Measurements from ENCODE around the gene FAM209A.
A peak's percentile ranks its signal among the peaks of the same experiment; 100 is the strongest.
"Not testable (repeated sequence)": the region's sequence is repeated elsewhere in the genome, so short reads cannot be mapped to it uniquely, and the experiment has no call there.

The FAM209A gene

DNA sequence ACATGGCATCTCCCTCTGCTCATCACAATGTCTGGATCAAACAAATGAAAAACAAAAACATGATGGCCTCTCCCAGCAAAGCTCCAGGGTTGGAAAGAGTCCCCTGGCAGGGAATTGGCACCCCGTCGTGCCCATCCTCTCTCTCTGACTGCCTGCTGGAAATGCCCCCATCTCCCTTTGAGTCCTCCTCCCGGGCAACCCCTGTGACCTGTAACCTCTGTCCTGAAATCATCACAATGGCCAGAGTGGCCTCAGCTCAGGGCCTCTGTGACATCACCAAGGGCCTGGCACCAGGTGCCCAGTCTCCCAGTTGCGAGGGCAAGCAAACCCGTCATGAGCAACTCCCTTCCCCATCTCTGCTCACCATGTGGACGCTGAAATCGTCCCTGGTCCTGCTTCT is at the start of gene FAM209A:
FAM209A (plus strand) TSS at position 301 of the 400 bp plus-strand sequence; CDS start at position 366, 65 bp downstream.
- not testable (repeated sequence) for DNase-seq

DNA sequence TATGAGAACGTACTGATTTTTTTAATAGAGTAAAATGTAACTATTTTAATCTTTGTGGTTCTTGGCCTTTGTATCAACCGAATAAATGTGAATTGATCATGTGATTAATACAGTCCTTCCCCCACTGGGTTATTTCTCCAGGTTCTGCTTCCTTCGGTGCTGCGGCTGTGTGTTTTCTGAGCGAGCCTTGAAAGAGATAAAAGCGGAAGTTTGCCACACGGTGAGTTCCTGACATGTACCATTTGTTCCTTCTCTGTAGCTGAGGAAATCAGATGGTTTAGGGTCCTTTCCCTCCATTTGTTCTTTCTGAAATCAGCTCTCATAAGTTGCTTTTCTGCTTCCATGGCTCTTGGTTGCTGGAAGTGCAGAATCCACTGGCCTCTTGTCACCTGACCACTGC is 40.6 kb upstream of the FAM209A start:
- no peak for DNase-seq

- DNase-seq, result no peak
These were observed 37.3 kb upstream of the FAM209A start for GRCh38 chr20:56487216-56487615.

DNA sequence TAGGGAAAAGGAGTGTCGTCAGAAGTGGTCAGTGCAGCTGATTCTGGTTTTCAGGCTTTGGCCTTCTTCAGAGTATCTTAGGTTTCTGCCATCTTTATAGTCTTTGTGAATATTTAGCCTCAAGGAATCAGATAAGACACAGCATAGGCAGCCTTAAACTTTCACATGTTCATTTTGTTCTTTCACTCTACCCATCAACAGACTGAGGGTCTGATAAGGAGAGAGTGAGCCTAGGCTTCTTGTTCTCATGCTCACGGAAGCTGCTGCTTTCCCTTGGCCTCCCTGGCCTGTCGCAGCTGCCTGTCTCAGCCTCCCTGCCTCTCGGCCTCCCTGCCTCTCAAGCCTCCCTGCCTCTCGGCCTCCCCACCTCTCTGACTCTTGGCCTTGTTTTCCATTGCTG is 36.0 kb upstream of the FAM209A start:
- no peak for DNase-seq

DNA sequence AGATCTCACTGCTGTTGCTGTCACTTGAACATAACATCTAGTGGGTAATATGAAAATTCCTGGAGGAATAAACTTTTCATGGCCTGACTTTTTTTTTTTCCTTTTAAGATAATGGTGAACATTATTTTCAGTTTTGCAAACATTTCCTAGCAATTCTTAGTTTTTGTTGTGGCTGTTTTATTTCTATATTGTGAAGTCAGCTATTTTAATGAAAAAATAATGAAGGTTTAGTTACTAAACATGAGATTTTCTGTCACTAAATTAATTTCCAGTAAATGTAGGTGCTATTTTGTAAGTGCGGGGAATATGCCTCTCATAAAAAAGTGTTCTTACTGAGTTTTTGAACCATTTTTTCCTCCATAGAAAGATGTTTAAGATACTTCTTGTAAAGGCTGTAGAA is 23.4 kb upstream of the FAM209A start:
- DNase-seq, result no peak

DNA sequence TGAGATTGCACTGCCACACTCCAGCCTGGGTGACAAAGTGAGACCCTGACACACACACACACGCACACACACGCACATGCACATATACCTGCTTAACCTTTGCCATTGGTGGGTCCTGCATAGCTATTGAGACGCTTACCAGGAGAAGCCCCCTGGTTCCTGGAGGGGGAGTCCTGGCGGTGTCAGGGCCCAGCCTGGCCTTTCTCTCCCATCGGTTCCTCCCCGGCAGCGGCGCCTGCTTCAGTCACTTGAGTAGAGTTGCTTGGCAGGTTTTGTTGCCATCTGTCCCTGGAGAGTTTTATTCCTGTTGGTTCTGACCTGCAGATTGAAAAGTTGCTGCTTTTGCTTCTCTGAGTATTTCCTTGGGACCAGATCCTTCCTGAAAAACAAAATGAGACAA is 20.6 kb upstream of the FAM209A start:
- no peak for DNase-seq

GRCh38 chr20:56504373-56505005 is 20.1 kb upstream of the FAM209A start:
- DNase-seq, result no peak

- no peak for DNase-seq
These were observed 18.4 kb upstream of the FAM209A start for GRCh38 chr20:56506103-56506502.

DNA sequence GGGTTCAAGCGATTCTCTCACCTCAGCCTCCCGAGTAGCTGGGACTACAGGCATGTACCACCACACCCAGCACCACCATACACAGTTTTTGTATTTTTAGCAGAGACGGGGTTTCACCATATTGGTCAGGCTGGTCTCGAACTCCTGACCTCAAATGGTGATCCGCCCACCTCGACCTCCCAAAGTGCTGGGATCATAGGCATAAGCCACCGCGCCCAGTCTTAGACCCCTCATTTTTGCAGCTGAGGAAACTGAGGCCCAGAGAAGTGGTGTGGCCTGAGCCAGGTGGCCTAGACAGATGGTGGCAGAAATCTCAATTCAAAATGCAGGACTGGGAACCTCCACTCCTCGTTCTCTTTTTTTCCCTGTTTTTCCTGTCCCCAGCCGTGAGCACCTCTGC is 12.6 kb upstream of the FAM209A start:
- no peak for DNase-seq

GRCh38 chr20:56513161-56514150 is 11.1 kb upstream of the FAM209A start:
- no peak for DNase-seq

DNA sequence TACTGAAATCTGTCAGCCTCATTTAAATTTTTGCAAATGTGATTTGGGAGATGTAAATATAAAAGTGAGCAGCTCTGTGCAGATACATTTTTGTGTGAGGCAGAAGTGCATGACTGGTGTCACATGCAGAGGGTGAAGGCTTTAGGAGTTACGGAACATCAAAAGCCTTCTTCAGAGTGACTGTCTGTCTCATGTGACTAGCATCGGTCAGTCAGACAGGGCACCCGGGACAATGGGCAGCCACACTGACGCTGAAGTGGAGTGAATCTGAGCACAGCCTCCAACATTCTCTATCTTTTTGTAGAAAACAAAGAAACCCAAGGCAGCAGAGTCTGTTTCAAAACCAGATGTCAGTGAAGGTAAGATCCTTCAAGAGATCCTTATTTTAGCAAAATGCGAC is 7.9 kb upstream of the FAM209A start:
- DNase-seq, result peak; percentile 51

DNA sequence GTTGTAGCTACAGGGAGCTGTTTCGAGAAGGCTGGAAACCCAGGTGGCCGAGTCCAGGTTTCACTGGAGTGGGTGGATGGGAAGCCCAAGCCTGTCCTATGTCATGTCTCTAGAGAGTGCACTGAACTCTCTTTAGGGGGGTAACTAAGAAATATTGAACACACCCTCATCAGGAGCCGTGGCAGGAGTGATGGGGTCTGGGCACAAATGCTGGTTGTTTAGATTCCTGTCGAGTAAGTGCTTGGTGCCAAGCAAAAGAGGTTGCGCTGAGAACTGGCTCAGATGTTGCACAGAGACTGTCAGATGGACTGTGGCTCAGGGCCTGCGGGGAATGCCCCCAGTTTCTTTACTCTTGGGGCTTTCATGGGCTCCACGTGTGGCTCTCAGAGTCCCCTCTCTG is 7.3 kb upstream of the FAM209A start:
- DNase-seq, result no peak

DNA sequence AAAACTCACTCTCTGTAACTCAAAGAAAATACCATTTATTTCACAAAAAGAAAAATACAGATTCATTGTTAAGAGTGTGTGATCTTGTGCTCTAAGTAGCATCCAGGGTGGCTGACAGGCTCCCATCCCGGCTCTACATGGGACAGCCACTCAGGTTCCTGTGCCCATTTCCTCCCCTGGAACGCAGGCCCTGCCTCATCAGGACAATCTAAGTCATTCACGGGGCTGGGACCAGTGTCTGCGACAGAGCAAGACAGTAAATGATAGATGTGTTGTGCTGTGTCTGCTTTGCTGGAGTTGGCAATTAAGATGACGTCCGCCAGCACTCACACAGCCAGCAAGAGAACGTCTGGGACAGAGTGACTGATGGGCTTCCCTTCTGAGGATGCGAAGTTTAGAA is 6.9 kb upstream of the FAM209A start:
- DNase-seq, result no peak

GRCh38 chr20:56518126-56518525 is 6.4 kb upstream of the FAM209A start:
- DNase-seq, result no peak

- no peak for DNase-seq
These were observed 5.7 kb upstream of the FAM209A start for GRCh38 chr20:56518721-56519398.

DNA sequence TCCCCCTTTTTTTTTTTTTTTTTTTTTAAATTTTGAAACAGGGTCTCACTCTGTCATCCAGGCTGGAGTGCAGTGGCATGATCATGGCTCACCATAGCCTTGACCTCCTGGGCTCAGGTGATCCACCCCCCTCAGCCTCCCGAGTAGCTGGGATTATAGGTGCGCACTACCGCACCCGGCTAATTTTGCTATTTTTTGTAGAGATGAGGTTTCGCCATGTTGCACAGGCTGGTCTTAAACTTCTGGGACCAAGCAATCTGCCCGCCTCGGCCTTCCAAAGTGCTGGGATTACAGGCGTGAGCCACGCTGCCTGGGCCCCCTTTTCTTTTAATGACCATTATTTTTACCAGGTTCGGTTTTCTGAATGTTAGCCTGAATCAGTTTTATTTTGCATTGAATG is 5.0 kb upstream of the FAM209A start:
- DNase-seq, result no peak

GRCh38 chr20:56520180-56520579 is 4.4 kb upstream of the FAM209A start:
- DNase-seq, result no peak

GRCh38 chr20:56520746-56521354 is 3.7 kb upstream of the FAM209A start:
- DNase-seq, result not testable (repeated sequence)

GRCh38 chr20:56522311-56522710 is 2.2 kb upstream of the FAM209A start:
- DNase-seq, result no peak

GRCh38 chr20:56527521-56527920 is 3.0 kb downstream of the FAM209A start:
- no peak for DNase-seq

DNA sequence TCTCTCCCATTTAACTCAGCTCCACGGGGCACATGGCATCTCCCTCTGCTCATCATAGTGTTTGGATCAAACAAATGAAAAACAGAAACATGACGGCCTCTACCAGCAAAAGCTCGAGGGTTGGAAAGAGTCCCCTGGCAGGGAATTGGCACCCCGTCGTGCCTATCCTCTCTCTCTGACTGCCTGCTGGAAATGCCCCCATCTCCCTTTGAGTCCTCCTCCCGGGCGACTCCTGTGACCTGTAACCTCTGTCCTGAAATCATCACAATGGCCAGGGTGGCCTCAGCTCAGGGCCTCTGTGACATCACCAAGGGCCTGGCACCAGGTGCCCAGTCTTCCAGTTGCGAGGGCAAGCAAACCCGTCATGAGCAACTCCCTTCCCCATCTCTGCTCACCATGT is 8.4 kb downstream of the FAM209A start, which contains the start of gene FAM209B:
FAM209B (plus strand) TSS at position 301 of the 400 bp plus-strand sequence; CDS start at position 397, 96 bp downstream.
- DNase-seq, result not testable (repeated sequence)

GRCh38 chr20:56537997-56538396 is 13.5 kb downstream of the FAM209A start:
- no peak for DNase-seq

DNA sequence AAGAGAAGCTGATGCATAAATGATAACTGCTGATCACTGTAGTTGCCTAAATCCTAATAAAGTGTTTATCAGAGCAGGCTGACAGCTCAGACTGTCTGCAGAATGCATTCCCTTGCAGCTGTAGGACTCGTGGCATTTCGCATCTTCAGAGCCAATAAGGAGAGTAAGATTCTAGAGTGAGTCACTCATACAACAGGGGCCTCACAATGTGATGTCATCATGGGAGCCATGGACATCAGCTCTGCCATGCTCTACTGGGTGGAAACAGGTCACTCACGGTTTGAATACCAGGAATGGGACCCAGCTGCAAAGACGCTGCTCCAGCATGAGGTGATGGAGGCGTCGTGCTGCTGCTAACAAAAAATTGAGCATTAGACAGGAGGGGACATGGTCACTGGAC is 15.9 kb downstream of the FAM209A start:
- DNase-seq, result no peak

Data from midbrain (tissue), 1 donor.